OCI-LY7 (cell line): ENCODE data around the gene OR51G1. TPM values are rescaled to one million over a fixed set of nuclear protein-coding genes. Genes with fewer than 3 reads are reported as not detected.
"Not testable (repeated sequence)": the region's sequence is repeated elsewhere in the genome, so short reads cannot be mapped to it uniquely, and the experiment has no call there.

ENCODE experiments used
- BruUV-seq: library from RNA; stranded (reverse); fragments of 400-500 nt; replicated peaks from 2 replicates; lab custom pipeline; 2021; lab: Mats Ljungman, UMichigan
- CTCF ChIA-PET: fragments of 300-600 bp; sonication (Branson Sonifier 250); formaldehyde crosslinking; loops from one replicate; lab custom pipeline; 2022; ENCODE audit warnings: antibody characterized with exemption; ENCODE audit not compliant: unreplicated experiment; lab: Charles Lee
- POLR2A ChIA-PET: fragments of 300-600 bp; sonication (Branson Sonifier 250); formaldehyde crosslinking; loops from one replicate; lab custom pipeline; 2022; ENCODE audit warnings: antibody characterized with exemption; lab: Charles Lee
- DNase-seq: peaks from one replicate; pipeline ENCODE4 v3.0.0-alpha.2; 2015; ENCODE audit warnings: low spot score
- H2AFZ ChIP-seq: fragments of 200-600 bp; sonication (generic), shearing (Covaris generic); 2 replicates; pipeline ENCODE4 v1.6.1; 2014; ENCODE audit warnings: mild to moderate bottlenecking, antibody characterized with exemption, low read length, moderate library complexity
- H3K27ac ChIP-seq: fragments of 200-600 bp; sonication (generic); 2 replicates; pipeline ENCODE4 v1.5.1; 2014; ENCODE audit warnings: mixed run types, low read depth, mild to moderate bottlenecking, moderate library complexity, low read length, inconsistent platforms; ENCODE audit not compliant: poor library complexity, severe bottlenecking
- H3K36me3 ChIP-seq: fragments of 200-600 bp; sonication (generic); 2 replicates; pipeline ENCODE4 v1.6.1; 2014; ENCODE audit warnings: mild to moderate bottlenecking, antibody characterized with exemption, low read length, moderate library complexity, mixed read lengths; ENCODE audit not compliant: insufficient read depth
- H3K4me1 ChIP-seq: fragments of 200-600 bp; sonication (generic); 2 replicates; pipeline ENCODE4 v1.5.1; 2014; ENCODE audit warnings: mild to moderate bottlenecking, low read length; ENCODE audit not compliant: insufficient read depth, poor library complexity, severe bottlenecking
- H3K4me2 ChIP-seq: fragments of 200-600 bp; sonication (generic); 2 replicates; pipeline ENCODE4 v1.6.1; 2014; ENCODE audit warnings: mild to moderate bottlenecking, low read length
- H3K4me3 ChIP-seq: fragments of 200-600 bp; sonication (generic); 2 replicates; pipeline ENCODE4 v1.5.1; 2014; ENCODE audit warnings: mild to moderate bottlenecking, low read depth, low read length; ENCODE audit not compliant: poor library complexity, severe bottlenecking
- H3K79me2 ChIP-seq: fragments of 200-600 bp; sonication (generic); 2 replicates; pipeline ENCODE4 v1.6.1; 2016; ENCODE audit warnings: low read depth, mild to moderate bottlenecking, low read length, moderate library complexity, mixed read lengths; ENCODE audit not compliant: insufficient read depth
- H3K9me2 ChIP-seq: fragments of 200-600 bp; sonication (generic); 2 replicates; pipeline ENCODE4 v1.6.1; 2016; ENCODE audit warnings: mild to moderate bottlenecking, low read length, mixed read lengths; ENCODE audit not compliant: insufficient read depth
- H3K9me3 ChIP-seq: fragments of 200-600 bp; sonication (generic); 2 replicates; pipeline ENCODE4 v1.6.1; 2014; ENCODE audit warnings: mild to moderate bottlenecking, mixed run types, low read length, mixed read lengths
- H4K20me1 ChIP-seq: fragments of 200-600 bp; sonication (generic); 2 replicates; pipeline ENCODE4 v1.6.1; 2014; ENCODE audit warnings: mild to moderate bottlenecking, antibody characterized with exemption, low read length, moderate library complexity, mixed read lengths; ENCODE audit not compliant: insufficient read depth
- EZH2phosphoT487 ChIP-seq: fragments of 200-600 bp; sonication (generic); IDR thresholded peaks from 2 replicates; pipeline ENCODE4 v1.6.1; 2018; ENCODE audit warnings: low read depth, borderline replicate concordance, mild to moderate bottlenecking, mixed run types, antibody characterized with exemption, low read length, moderate library complexity, mixed read lengths
- intact Hi-C: fragments of 100-400 bp; cut with micrococcal nuclease; formaldehyde crosslinking; loops from one replicate; pipeline ENCODE4 v1.10.0; 2022; ENCODE audit not compliant: unreplicated experiment
- total RNA-seq, 2 experiments: library from RNA; depleted of rRNA in 1 of 2; stranded (reverse); fragments of >200 nt in 1 of 2; shearing (Covaris generic) in 1 of 2; gene quantifications; 2 replicates each; pipeline ENCODE4 v1.2.3, GENCODE V29; 2014 to 2022
- TF ChIP-seq, protein P1 (sequence below): fragments of 200-600 bp; sonication (generic); conservative IDR thresholded peaks from 2 replicates; pipeline ENCODE4 v1.5.1; 2014; ENCODE audit warnings: mild to moderate bottlenecking, antibody characterized with exemption, low read length, moderate library complexity, mixed read lengths

Gene OR51G1
- total RNA-seq, 2 experiments from 2014 or later = not detected

DNA sequence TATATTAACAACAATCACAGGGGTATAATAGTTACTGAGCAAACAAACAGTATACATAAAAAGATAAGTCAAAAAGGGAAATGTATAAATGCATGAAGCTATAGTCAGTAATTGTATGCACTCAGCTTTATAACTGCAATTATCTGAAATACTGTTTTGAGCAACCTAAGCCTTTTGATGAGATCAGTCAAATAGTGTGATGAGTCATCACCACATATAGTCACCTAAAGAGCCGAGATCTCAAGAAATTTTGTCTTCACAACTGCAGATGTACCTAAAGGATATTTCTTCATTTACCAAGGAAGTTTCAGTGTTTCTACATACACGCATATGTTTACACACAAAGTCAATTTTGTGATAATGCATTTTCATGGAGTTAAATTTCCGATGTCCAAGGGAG lies 36.7 kb upstream of the OR51G1 start:
- no peaks in the 10 kb centered on the region for H3K4me1 ChIP-seq
- H2AFZ ChIP-seq = no peak overlapping the region
- BruUV-seq = no TSS peak
- no peaks in the 10 kb centered on the region for H3K9me2 ChIP-seq
- H3K79me2 ChIP-seq = no peaks in the 10 kb centered on the region
- TF ChIP-seq, protein P1, sequence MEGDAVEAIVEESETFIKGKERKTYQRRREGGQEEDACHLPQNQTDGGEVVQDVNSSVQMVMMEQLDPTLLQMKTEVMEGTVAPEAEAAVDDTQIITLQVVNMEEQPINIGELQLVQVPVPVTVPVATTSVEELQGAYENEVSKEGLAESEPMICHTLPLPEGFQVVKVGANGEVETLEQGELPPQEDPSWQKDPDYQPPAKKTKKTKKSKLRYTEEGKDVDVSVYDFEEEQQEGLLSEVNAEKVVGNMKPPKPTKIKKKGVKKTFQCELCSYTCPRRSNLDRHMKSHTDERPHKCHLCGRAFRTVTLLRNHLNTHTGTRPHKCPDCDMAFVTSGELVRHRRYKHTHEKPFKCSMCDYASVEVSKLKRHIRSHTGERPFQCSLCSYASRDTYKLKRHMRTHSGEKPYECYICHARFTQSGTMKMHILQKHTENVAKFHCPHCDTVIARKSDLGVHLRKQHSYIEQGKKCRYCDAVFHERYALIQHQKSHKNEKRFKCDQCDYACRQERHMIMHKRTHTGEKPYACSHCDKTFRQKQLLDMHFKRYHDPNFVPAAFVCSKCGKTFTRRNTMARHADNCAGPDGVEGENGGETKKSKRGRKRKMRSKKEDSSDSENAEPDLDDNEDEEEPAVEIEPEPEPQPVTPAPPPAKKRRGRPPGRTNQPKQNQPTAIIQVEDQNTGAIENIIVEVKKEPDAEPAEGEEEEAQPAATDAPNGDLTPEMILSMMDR = no peak
- no peak for TF ChIP-seq EZH2phosphoT487
- H3K27ac ChIP-seq = no peak overlapping the region
- no peak overlapping the region for H3K4me2 ChIP-seq
- no peak for DNase-seq
- H4K20me1 ChIP-seq = no peaks in the 10 kb centered on the region
- ChIA-PET CTCF (no interaction called here), POLR2A (no interaction called here)
- H3K9me3 ChIP-seq = no peaks in the 10 kb centered on the region
- H3K4me3 ChIP-seq = no peak overlapping the region
- intact Hi-C loops = no loop called here
- H3K36me3 ChIP-seq = no peaks in the 10 kb centered on the region

DNA sequence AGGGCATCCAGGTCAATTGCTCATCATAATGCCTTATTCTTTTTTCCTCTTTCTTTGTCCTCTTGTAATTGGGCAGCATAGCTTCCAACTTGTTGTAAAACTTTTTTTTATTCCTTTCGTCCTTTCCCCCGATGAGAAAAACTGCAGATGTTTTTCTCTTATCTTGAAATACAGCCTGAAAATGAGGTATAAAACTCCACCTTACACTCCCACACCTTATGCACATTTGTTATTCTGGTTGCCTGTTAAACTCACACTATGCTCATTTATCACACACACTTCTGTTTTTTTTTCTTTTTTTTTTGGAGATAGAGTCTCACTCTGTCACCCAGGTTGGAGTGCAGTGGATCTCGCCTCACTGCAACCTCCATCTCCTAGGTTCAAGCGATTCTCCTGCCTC lies 33.3 kb upstream of the OR51G1 start:
- no TSS peak for BruUV-seq
- TF ChIP-seq EZH2phosphoT487 = no peak
- TF ChIP-seq, protein P1 = no peak
- Histone ChIP-seq H3K4me3 (no peak overlapping the region), H3K79me2 (no peaks in the 10 kb centered on the region), H4K20me1 (no peaks in the 10 kb centered on the region), H3K36me3 (no peaks in the 10 kb centered on the region), H3K9me3 (no peaks in the 10 kb centered on the region), H3K4me1 (no peaks in the 10 kb centered on the region), H2AFZ (no peak overlapping the region), H3K4me2 (no peak overlapping the region), H3K9me2 (no peaks in the 10 kb centered on the region), H3K27ac (no peak overlapping the region)
- ChIA-PET POLR2A (no interaction called here), CTCF (no interaction called here)
- no peak for DNase-seq
- intact Hi-C loops = no loop called here

DNA sequence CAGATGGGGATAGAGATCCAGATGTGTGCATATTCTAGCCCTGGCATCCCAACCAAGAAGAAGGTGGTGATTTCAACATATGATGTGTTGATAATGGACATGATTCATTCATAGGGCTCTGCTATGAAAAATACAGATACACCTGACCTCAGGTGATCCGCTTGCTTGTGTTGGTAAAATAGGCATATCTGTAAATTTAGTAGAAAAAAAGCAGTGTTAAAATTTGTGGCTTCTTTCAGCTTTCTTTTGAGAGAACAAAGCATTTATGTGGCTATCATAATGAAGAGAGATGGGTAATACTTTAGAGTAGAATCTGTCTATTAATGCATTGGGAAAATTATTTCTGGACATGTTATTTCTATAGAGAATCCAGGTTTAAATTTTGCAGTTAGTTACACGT lies 31.5 kb upstream of the OR51G1 start, which contains the start of gene OR51A2:
Gene OR51A2 (minus strand): TSS at position 101 of the 400 bp plus-strand sequence. CDS start 0 bp downstream, at position 101.
- H3K79me2 ChIP-seq, H4K20me1 ChIP-seq, DNase-seq, BruUV-seq, H3K4me3 ChIP-seq, intact Hi-C loops, H3K4me2 ChIP-seq, H3K9me2 ChIP-seq, H3K9me3 ChIP-seq, POLR2A ChIA-PET, CTCF ChIA-PET, H3K36me3 ChIP-seq, H3K4me1 ChIP-seq, H2AFZ ChIP-seq, H3K27ac ChIP-seq: not testable (repeated sequence)
